Trophoblast cell (in vitro differentiated cells and primary cell): Measurements from ENCODE around the gene KCNQ1.

Source experiments
- DNase-seq, 2 donors: peaks; one replicate each; pipeline ENCODE4 v3.0.0-alpha.2; 2016
- H2AFZ ChIP-seq: 2 replicates; pipeline ENCODE4 v1.6.1; 2013; ENCODE audit warnings: low read length, moderate library complexity, mild to moderate bottlenecking; ENCODE audit not compliant: insufficient read depth, poor library complexity
- H2AK5ac ChIP-seq: 2 replicates; pipeline ENCODE4 v1.6.1; 2013; ENCODE audit warnings: mild to moderate bottlenecking, low read length
- H2BK120ac ChIP-seq: 2 replicates; pipeline ENCODE4 v1.6.1; 2013; ENCODE audit warnings: low read length, mild to moderate bottlenecking, moderate library complexity; ENCODE audit not compliant: insufficient read depth, poor library complexity
- H2BK12ac ChIP-seq: 2 replicates; pipeline ENCODE4 v1.6.1; 2013; ENCODE audit warnings: mild to moderate bottlenecking, low read length, moderate library complexity
- H2BK5ac ChIP-seq: 2 replicates; pipeline ENCODE4 v1.6.1; 2013; ENCODE audit warnings: low read length, low read depth, moderate library complexity, mild to moderate bottlenecking; ENCODE audit not compliant: poor library complexity
- H3K14ac ChIP-seq: 2 replicates; pipeline ENCODE4 v1.6.1; 2013; ENCODE audit warnings: mild to moderate bottlenecking, low read length
- H3K18ac ChIP-seq: 2 replicates; pipeline ENCODE4 v1.6.1; 2013; ENCODE audit warnings: mild to moderate bottlenecking, low read length
- H3K23ac ChIP-seq: 2 replicates; pipeline ENCODE4 v1.6.1; 2013; ENCODE audit warnings: low read length
- H3K27ac ChIP-seq: 2 replicates; pipeline ENCODE4 v1.5.1; 2013; ENCODE audit warnings: low read depth, mild to moderate bottlenecking, inconsistent platforms, low read length, moderate library complexity
- H3K27me3 ChIP-seq: 2 replicates; pipeline ENCODE4 v1.6.1; 2013; ENCODE audit warnings: inconsistent platforms, mild to moderate bottlenecking, low read length, moderate library complexity; ENCODE audit not compliant: insufficient read depth
- H3K36me3 ChIP-seq, 2 experiments: 1 replicate in 1 of 2; 2 replicates in 1 of 2; pipeline ENCODE4 v1.6.1; 2013; ENCODE audit warnings: low read length in 2 of 2, mild to moderate bottlenecking in 2 of 2, moderate library complexity in 1 of 2; ENCODE audit not compliant: insufficient read depth in 2 of 2, control insufficient read depth in 1 of 2
- H3K4ac ChIP-seq: 2 replicates; pipeline ENCODE4 v1.6.1; 2013; ENCODE audit warnings: low read depth, mild to moderate bottlenecking, low read length, moderate library complexity
- H3K4me1 ChIP-seq, 2 experiments: 1 replicate in 1 of 2; 2 replicates in 1 of 2; pipeline ENCODE4 v1.6.1; 2013; ENCODE audit warnings: low read length in 2 of 2, mild to moderate bottlenecking in 2 of 2, moderate library complexity in 1 of 2; ENCODE audit not compliant: insufficient read depth in 2 of 2, control insufficient read depth in 1 of 2
- H3K4me2 ChIP-seq: 2 replicates; pipeline ENCODE4 v1.6.1; 2013; ENCODE audit warnings: inconsistent platforms, mild to moderate bottlenecking, low read length, moderate library complexity
- H3K4me3 ChIP-seq: 2 replicates; pipeline ENCODE4 v1.5.1; 2013; ENCODE audit warnings: mild to moderate bottlenecking, low read depth, low read length, inconsistent platforms
- H3K79me1 ChIP-seq: one replicate; pipeline ENCODE4 v1.6.1; 2013; ENCODE audit warnings: low read length
- H3K79me2 ChIP-seq: 2 replicates; pipeline ENCODE4 v1.6.1; 2013; ENCODE audit warnings: low read length, mild to moderate bottlenecking; ENCODE audit not compliant: control insufficient read depth, insufficient read depth, poor library complexity
- H3K9ac ChIP-seq: 2 replicates; pipeline ENCODE4 v1.6.1; 2013; ENCODE audit warnings: mild to moderate bottlenecking, low read length
- H3K9me3 ChIP-seq: 2 replicates; pipeline ENCODE4 v1.6.1; 2013; ENCODE audit warnings: low read depth, mild to moderate bottlenecking, control low read depth, inconsistent platforms, low read length; ENCODE audit not compliant: insufficient read depth
- H4K12ac ChIP-seq: 2 replicates; pipeline ENCODE4 v1.6.1; 2013; ENCODE audit warnings: low read depth, mild to moderate bottlenecking, low read length, moderate library complexity
- H4K8ac ChIP-seq: 2 replicates; pipeline ENCODE4 v1.6.1; 2013; ENCODE audit warnings: low read depth, mild to moderate bottlenecking, low read length, moderate library complexity
- H4K91ac ChIP-seq: one replicate; pipeline ENCODE4 v1.6.1; 2013; ENCODE audit warnings: low read depth, mild to moderate bottlenecking, low read length, moderate library complexity
- WGBS: extraction: QIAGEN DNeasy Blood & Tissue Kit; methylation state at CpG from one replicate; pipeline ENCODE4 v1.1.7; 2013; ENCODE audit warnings: missing lambda C conversion rate; ENCODE audit not compliant: insufficient read length, insufficient coverage; ENCODE audit errors: extremely low coverage; 5-methylcytosine and 5-hydroxymethylcytosine counted together

Gene KCNQ1

DNA sequence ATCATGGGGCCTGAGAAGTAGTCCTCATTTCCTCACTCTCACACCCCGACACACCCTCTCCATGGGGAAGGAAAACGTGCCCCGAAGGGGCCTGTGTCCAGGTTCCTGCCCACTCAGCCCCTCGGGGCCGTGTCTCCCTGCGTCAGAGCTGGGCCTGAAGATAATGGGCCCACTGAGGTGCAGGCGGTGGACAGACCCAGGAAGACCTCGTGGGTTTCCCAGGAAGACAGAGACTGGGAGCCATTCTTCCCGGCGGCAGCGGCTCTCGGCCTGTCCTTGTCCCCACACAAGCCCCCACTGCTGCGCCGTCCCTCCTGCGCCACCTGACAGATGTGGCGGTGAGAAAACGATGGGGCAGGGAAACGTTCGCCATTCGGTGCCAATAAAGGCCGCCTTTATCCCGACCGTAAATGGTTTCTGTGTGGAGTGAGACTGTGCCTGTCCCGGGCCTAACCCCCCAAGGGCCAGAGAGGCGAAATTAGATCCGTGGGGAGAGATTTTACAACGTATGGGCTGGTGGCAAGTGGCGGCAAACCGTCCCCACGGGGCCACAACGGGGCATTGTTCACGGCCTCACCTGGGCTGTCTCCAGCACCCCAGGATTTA is 351.8 kb downstream of the KCNQ1 start:
- no peaks in the 10 kb centered on the region for H3K27me3 ChIP-seq

GRCh38 chr11:2797121-2797711 is 352.4 kb downstream of the KCNQ1 start:
- no peak overlapping the region for H2BK5ac ChIP-seq
- H3K23ac ChIP-seq = no peak overlapping the region
- H3K9me3 ChIP-seq = peaks cover 20% of the 10 kb centered on the region
- peaks cover 2% of the 10 kb centered on the region for H3K79me1 ChIP-seq
- no peak for DNase-seq
- no peak overlapping the region for H4K8ac ChIP-seq
- no peak overlapping the region for H3K9ac ChIP-seq
- no peak overlapping the region for H2BK12ac ChIP-seq
- peaks cover 9 to 17% of the 10 kb centered on the region in 2 experiments for H3K4me1 ChIP-seq
- H3K14ac ChIP-seq = no peak overlapping the region
- no peaks in the 10 kb centered on the region for H3K36me3 ChIP-seq
- H3K4me3 ChIP-seq = no peak overlapping the region
- H2AFZ ChIP-seq = no peak overlapping the region
- no peak overlapping the region for H2AK5ac ChIP-seq
- no peak overlapping the region for H3K4me2 ChIP-seq
- no peak overlapping the region for H3K18ac ChIP-seq
- no peak overlapping the region for H4K12ac ChIP-seq
- no peak overlapping the region for H4K91ac ChIP-seq
- no CpG with 5 or more reads among the region's 25 CpGs for WGBS
- H3K27me3 ChIP-seq = no peaks in the 10 kb centered on the region
- no peak overlapping the region for H2BK120ac ChIP-seq
- no peak overlapping the region for H3K27ac ChIP-seq
- H3K4ac ChIP-seq = no peak overlapping the region
- H3K79me2 ChIP-seq = no peaks in the 10 kb centered on the region

More for the DNA sequence above, 351.8 kb downstream of the KCNQ1 start:
- no peak overlapping the region for H3K27ac ChIP-seq
- no peak overlapping the region for H3K9ac ChIP-seq
- no peak overlapping the region for H2BK120ac ChIP-seq
- no peak overlapping the region for H3K4me3 ChIP-seq
- no peak overlapping the region for H2AK5ac ChIP-seq
- peaks cover 9 to 17% of the 10 kb centered on the region in 2 experiments for H3K4me1 ChIP-seq
- H2BK12ac ChIP-seq = no peak overlapping the region
- H3K36me3 ChIP-seq = no peaks in the 10 kb centered on the region
- H3K18ac ChIP-seq = no peak overlapping the region
- H4K91ac ChIP-seq = no peak overlapping the region
- peaks cover 20% of the 10 kb centered on the region for H3K9me3 ChIP-seq
- no peaks in the 10 kb centered on the region for H3K79me2 ChIP-seq
- H2AFZ ChIP-seq = no peak overlapping the region
- no peak overlapping the region for H3K23ac ChIP-seq
- no peak overlapping the region for H4K8ac ChIP-seq
- no peak overlapping the region for H3K14ac ChIP-seq
- DNase-seq = no peak
- H3K79me1 ChIP-seq = peaks cover 2% of the 10 kb centered on the region
- H3K4me2 ChIP-seq = no peak overlapping the region
- no peak overlapping the region for H2BK5ac ChIP-seq
- no CpG with 5 or more reads among the region's 32 CpGs for WGBS
- H3K4ac ChIP-seq = no peak overlapping the region
- H4K12ac ChIP-seq = no peak overlapping the region

DNA sequence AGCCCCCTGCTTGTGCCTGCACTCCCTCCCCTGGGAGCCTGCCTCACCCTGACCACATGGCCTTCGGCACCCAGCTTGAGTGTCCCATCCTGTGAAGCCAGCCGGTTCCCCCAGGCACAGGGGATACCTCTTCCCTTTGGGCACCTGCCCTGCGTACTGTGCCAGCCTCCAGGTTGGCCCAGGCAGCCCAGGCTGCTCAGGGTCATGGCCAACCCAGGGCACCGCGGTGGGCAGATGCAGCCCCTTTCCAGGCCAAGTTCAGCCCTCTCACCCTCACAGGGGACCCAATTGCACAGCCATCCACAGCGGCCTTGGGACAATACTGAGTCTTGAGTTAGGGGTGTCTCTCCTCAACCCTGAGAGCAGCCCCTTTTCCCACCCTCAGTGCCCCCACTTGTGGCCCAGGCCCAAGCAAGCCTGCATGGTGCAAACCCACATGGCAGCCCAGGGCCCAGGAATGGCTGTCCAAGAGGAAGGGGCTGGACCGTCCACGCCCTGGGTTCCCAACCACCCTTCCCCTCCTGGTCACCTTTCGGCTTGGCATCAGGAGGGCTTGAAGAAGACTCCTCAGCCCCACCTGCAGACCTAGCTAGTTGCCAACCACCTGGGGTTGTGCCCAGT is 353.0 kb downstream of the KCNQ1 start:
- no peak overlapping the region for H3K4me2 ChIP-seq
- H3K9ac ChIP-seq = no peak overlapping the region
- H3K18ac ChIP-seq = no peak overlapping the region
- no peaks in the 10 kb centered on the region for H3K79me2 ChIP-seq
- H3K4me3 ChIP-seq = no peak overlapping the region
- no peak overlapping the region for H2BK120ac ChIP-seq
- peaks cover 20% of the 10 kb centered on the region for H3K9me3 ChIP-seq
- H3K4me1 ChIP-seq = peaks cover 9 to 17% of the 10 kb centered on the region in 2 experiments
- no CpG with 5 or more reads among the region's 9 CpGs for WGBS
- no peak overlapping the region for H2BK12ac ChIP-seq
- H4K12ac ChIP-seq = no peak overlapping the region
- no peaks in the 10 kb centered on the region for H3K36me3 ChIP-seq
- H3K4ac ChIP-seq = no peak overlapping the region
- H3K27me3 ChIP-seq = no peaks in the 10 kb centered on the region
- no peak overlapping the region for H4K91ac ChIP-seq
- H3K79me1 ChIP-seq = peaks cover 2% of the 10 kb centered on the region
- no peak overlapping the region for H2AK5ac ChIP-seq
- no peak overlapping the region for H3K23ac ChIP-seq
- H3K14ac ChIP-seq = no peak overlapping the region
- no peak overlapping the region for H3K27ac ChIP-seq
- H2AFZ ChIP-seq = no peak overlapping the region
- no peak overlapping the region for H4K8ac ChIP-seq
- no peak for DNase-seq
- no peak overlapping the region for H2BK5ac ChIP-seq

- Histone ChIP-seq H2BK120ac (no peak overlapping the region), H3K36me3 (no peaks in the 10 kb centered on the region), H3K27me3 (no peaks in the 10 kb centered on the region), H3K4me1 (peaks cover 9 to 17% of the 10 kb centered on the region in 2 experiments), H2BK12ac (no peak overlapping the region), H3K14ac (no peak overlapping the region), H3K23ac (no peak overlapping the region), H4K91ac (peak overlapping the region; percentile 11), H3K79me1 (peaks cover 2% of the 10 kb centered on the region), H4K8ac (no peak overlapping the region), H4K12ac (no peak overlapping the region), H3K9ac (no peak overlapping the region), H3K4me2 (no peak overlapping the region), H3K79me2 (no peaks in the 10 kb centered on the region), H3K9me3 (peaks cover 20% of the 10 kb centered on the region), H3K18ac (no peak overlapping the region), H2BK5ac (no peak overlapping the region), H3K4me3 (no peak overlapping the region), H2AK5ac (peak overlapping the region; percentile 27), H2AFZ (no peak overlapping the region), H3K4ac (no peak overlapping the region), H3K27ac (peak overlapping the region; percentile 22)
- no CpG with 5 or more reads among the region's 17 CpGs for WGBS
- no peak for DNase-seq
These were observed 354.3 kb downstream of the KCNQ1 start for GRCh38 chr11:2798951-2799761.
